ENCODE measurements around the gene ESYT3. TPM values are rescaled to one million over a fixed set of nuclear protein-coding genes. Genes with fewer than 3 reads are reported as not detected.
A peak's percentile ranks its signal among the peaks of the same experiment; 100 is the strongest.

Gene ESYT3
- total and polyA plus RNA-seq, 2 of the 8 experiments (the other 6 are each of a cell fraction or from before 2014, with no cell fraction given), result 4.4 to 7.3 TPM

- Histone ChIP-seq H3K4me1 (replicated peaks in 1 of 4; ENCODE audit: control insufficient read depth in 3 of 4, insufficient read depth in 4 of 4, low read length in 3 of 4) (peaks cover 0 to 8% (median 3%) of the 10 kb centered on the region in 4 experiments; a peak in 6 of 7 replicates), H3K4me2 (ENCODE audit: insufficient read depth in 1 of 2, low read depth in 2 of 2, low read length in 2 of 2) (no peak overlapping the region), H3K9me3 (ENCODE audit: insufficient read depth in 2 of 2, low read depth in 1 of 2, low read length in 1 of 2) (no peaks in the 10 kb centered on the region), H2AK5ac (ENCODE audit: low read depth, low read length) (0 out of 2 replicates have a peak overlapping the region, but pooled peaks have one; percentile 24), H3K4ac (replicated peaks; ENCODE audit: insufficient read length, low read depth, low read length) (no peak overlapping the region), H3K27ac (ENCODE audit: low read depth, low read length) (no peak overlapping the region), H4K8ac (ENCODE audit: extremely low read depth, insufficient read depth, low read length) (no peak overlapping the region), H3K79me2 (ENCODE audit: control insufficient read depth in 1 of 2, insufficient read depth in 2 of 2, low read length in 2 of 2) (no peaks in the 10 kb centered on the region), H3K23ac (ENCODE audit: insufficient read length) (no peak overlapping the region), H3K36me3 (ENCODE audit: control insufficient read depth in 2 of 4, insufficient read depth in 4 of 4, low read length in 3 of 4) (0 out of 8 replicates have a peak, but pooled peaks cover 0 to 2% (median 0%) of the 10 kb centered on the region in 4 experiments), H3K18ac (ENCODE audit: extremely low read depth, low read length) (peak overlapping the region; percentile 19; the same call in 1 of the 2 replicates), H2BK15ac (ENCODE audit: low read length) (peak overlapping the region; percentile 72; the same call in 1 of the 2 replicates), H3K27me3 (replicated peaks in 1 of 4; ENCODE audit: control insufficient read depth in 3 of 4, extremely low read depth in 1 of 4, insufficient read depth in 3 of 4, low read length in 3 of 4) (no peaks in the 10 kb centered on the region), H4K20me1 (replicated peaks in 1 of 2; ENCODE audit: control insufficient read depth in 1 of 2, insufficient read depth in 2 of 2, low read length in 2 of 2) (no peaks in the 10 kb centered on the region), H2BK5ac (ENCODE audit: low read depth, low read length) (peak overlapping the region; percentile 60; the same call in 1 of the 2 replicates), H3K23me2 (ENCODE audit: low read depth, low read length) (no peaks in the 10 kb centered on the region), H2AFZ (ENCODE audit: low read length) (no peak overlapping the region), H3K79me1 (ENCODE audit: low read depth, low read length) (no peaks in the 10 kb centered on the region; the same call in 1 of the 2 replicates), H3K4me3 (ENCODE audit: extremely low read depth in 1 of 4, insufficient read depth in 2 of 4, low read depth in 3 of 4, low read length in 4 of 4) (no peak overlapping the region), H4K5ac (ENCODE audit: insufficient read length, low read depth, low read length) (no peak overlapping the region), H3K14ac (ENCODE audit: insufficient read length) (no peak overlapping the region), H2BK120ac (replicated peaks; ENCODE audit: low read depth, low read length) (no peak overlapping the region), H4K91ac (replicated peaks; ENCODE audit: insufficient read length, low read length) (peak overlapping the region; percentile 57), H2BK20ac (ENCODE audit: low read length) (peak overlapping the region; percentile 48; the same call in 1 of the 2 replicates), H3K9ac (replicated peaks in 1 of 4; ENCODE audit: extremely low read depth in 1 of 4, low read depth in 3 of 4, low read length in 3 of 4) (no peak overlapping the region), H2BK12ac (ENCODE audit: low read depth, low read length) (peak overlapping the region; percentile 75; the same call in 1 of the 2 replicates), H3K56ac (replicated peaks; ENCODE audit: insufficient read length, low read depth, low read length) (no peak overlapping the region)
- ChIA-PET CTCF (ENCODE audit: partially characterized antibody) (interaction anchor here (0.7 to 4.2 kb wide), 19 partner anchors 10 to 333 kb away, joined by 3 to 21 read pairs (median 5); no protein-coding TSS in a partner anchor), POLR2A (ENCODE audit: partially characterized antibody) (interaction anchor here (1.3 to 3.3 kb wide), 4 partner anchors 8 to 26 kb away, joined by 3 to 13 read pairs (median 6); no protein-coding TSS in a partner anchor)
- DNase-seq (ENCODE audit: low read depth in 1 of 2, low spot score in 2 of 2) (no peak), FAIRE-seq (no peak)
- WGBS, 2 experiments (ENCODE audit: extremely low coverage in 1 of 2, insufficient coverage in 1 of 2, insufficient read length in 1 of 2, insufficient replicate concordance in 2 of 2, low coverage in 1 of 2, low lambda C conversion rate in 2 of 2, missing lambda C conversion rate in 1 of 2), result 86% methylated on average over 11 of the region's 12 CpGs; no CpG with 5 or more reads in 1 of the 2 experiments
- no peak for TF ChIP-seq RNF2 (IDR thresholded peaks at IDR 0.05; ENCODE audit: borderline replicate concordance, low read depth, low read length, missing control alignments, poor library complexity, severe bottlenecking)
- TF ChIP-seq, protein P1, sequence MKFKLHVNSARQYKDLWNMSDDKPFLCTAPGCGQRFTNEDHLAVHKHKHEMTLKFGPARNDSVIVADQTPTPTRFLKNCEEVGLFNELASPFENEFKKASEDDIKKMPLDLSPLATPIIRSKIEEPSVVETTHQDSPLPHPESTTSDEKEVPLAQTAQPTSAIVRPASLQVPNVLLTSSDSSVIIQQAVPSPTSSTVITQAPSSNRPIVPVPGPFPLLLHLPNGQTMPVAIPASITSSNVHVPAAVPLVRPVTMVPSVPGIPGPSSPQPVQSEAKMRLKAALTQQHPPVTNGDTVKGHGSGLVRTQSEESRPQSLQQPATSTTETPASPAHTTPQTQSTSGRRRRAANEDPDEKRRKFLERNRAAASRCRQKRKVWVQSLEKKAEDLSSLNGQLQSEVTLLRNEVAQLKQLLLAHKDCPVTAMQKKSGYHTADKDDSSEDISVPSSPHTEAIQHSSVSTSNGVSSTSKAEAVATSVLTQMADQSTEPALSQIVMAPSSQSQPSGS (IDR thresholded peaks at IDR 0.05; ENCODE audit: low read length), result no peak
- no peak for TF ChIP-seq NANOG (IDR thresholded peaks at IDR 0.05; ENCODE audit: insufficient read depth, low read depth, low read length, poor library complexity, severe bottlenecking)
- no peak for TF ChIP-seq POU5F1 (IDR thresholded peaks at IDR 0.05; ENCODE audit: low read depth, low read length)
- no peak for TF ChIP-seq KDM4A (IDR thresholded peaks at IDR 0.05; ENCODE audit: low read depth, low read length, severe bottlenecking)
- no peak for TF ChIP-seq CBX5 (IDR thresholded peaks at IDR 0.05; ENCODE audit: low read depth, low read length)
- no peak for TF ChIP-seq HDAC6 (IDR thresholded peaks at IDR 0.05; ENCODE audit: low read depth, low read length)
- TF ChIP-seq SP2 (IDR thresholded peaks at IDR 0.05; ENCODE audit: low read length), result no peak
These were observed 38.3 kb upstream of the ESYT3 start for GRCh38 chr3:138395865-138396751.

All from H1 (cell line).